Measurements from ENCODE around the gene KRTAP2-1. TPM values are rescaled to one million over a fixed set of nuclear protein-coding genes. Genes with fewer than 3 reads are reported as not detected.

KRTAP2-1 gene
- total RNA-seq, 1 experiment from 2014 or later, result not detected

- no peaks in the 10 kb centered on the region for H3K9me2 ChIP-seq (ENCODE audit: insufficient read depth)
- ChIA-PET CTCF (no interaction called here), RAD21 (ENCODE audit: low non-redundant PET in 1 of 2, low total read pairs in 2 of 2, uncharacterized antibody in 2 of 2, unreplicated experiment in 2 of 2) (no interaction called here), POLR2A (no interaction called here)
- H3K9me3 ChIP-seq (ENCODE audit: control insufficient read depth in 1 of 2, insufficient read depth in 1 of 2, low read depth in 1 of 2, low read length in 2 of 2), result no peaks in the 10 kb centered on the region; a peak in 1 of 4 replicates
- peaks cover 0 to 37% of the 10 kb centered on the region in 2 experiments; a peak in 2 of 4 replicates for H3K36me3 ChIP-seq (ENCODE audit: control insufficient read depth in 1 of 2, insufficient read depth in 2 of 2, low read length in 2 of 2)
- DNase-seq (ENCODE audit: low read depth, low spot score) (no peak), ATAC-seq (no peak)
- TF ChIP-seq CEBPB (IDR thresholded peaks at IDR 0.05; ENCODE audit: low read depth) (no peak), SIN3A (IDR thresholded peaks at IDR 0.05; ENCODE audit: low read depth) (no peak), EGR1 (IDR thresholded peaks at IDR 0.05; ENCODE audit: low read depth) (no peak), EZH2 (IDR thresholded peaks at IDR 0.05) (no peak), POLR2A (IDR thresholded peaks at IDR 0.05; ENCODE audit: borderline replicate concordance, extremely low read depth, insufficient read depth, insufficient read length) (no peak), YY1 (IDR thresholded peaks at IDR 0.05; ENCODE audit: extremely low read depth, insufficient replicate concordance, low read depth, low read length) (no peak), POLR2AphosphoS5 (IDR thresholded peaks at IDR 0.05; ENCODE audit: low read depth, low read length) (no peak), JUND (IDR thresholded peaks at IDR 0.05) (no peak), ZBTB33 (IDR thresholded peaks at IDR 0.05; ENCODE audit: extremely low read depth, insufficient replicate concordance, low read length) (no peak), CTCF (IDR thresholded peaks at IDR 0.05 in 2 of 3, conservative IDR thresholded peaks at IDR 0.05 in 1 of 3; ENCODE audit: borderline replicate concordance in 1 of 3, insufficient read depth in 1 of 3, low read depth in 2 of 3, low read length in 2 of 3) (no peak), ZFX (IDR thresholded peaks at IDR 0.05) (no peak), RAD21 (IDR thresholded peaks at IDR 0.05; ENCODE audit: low read depth) (no peak), CBX3 (IDR thresholded peaks at IDR 0.05; ENCODE audit: low read depth) (no peak), MAX (IDR thresholded peaks at IDR 0.05) (no peak)
- no peak overlapping the region for H2AFZ ChIP-seq (ENCODE audit: low read depth, low read length, poor library complexity, severe bottlenecking)
- H3K4me2 ChIP-seq (ENCODE audit: low read length), result peak overlapping the region; percentile 12; the same call in 1 of the 2 replicates
- H3K27ac ChIP-seq (ENCODE audit: low read depth, low read length), result no peak overlapping the region; the same call in 1 of the 2 replicates
- peaks cover 13 to 70% of the 10 kb centered on the region in 2 experiments for H3K4me1 ChIP-seq (ENCODE audit: control insufficient read depth in 1 of 2, insufficient read depth in 2 of 2, low read length in 2 of 2)
- H3K27me3 ChIP-seq (ENCODE audit: insufficient read depth, low read length), result no peaks in the 10 kb centered on the region
- H3K9ac ChIP-seq (ENCODE audit: low read length), result peak overlapping the region; percentile 22; the same call in 1 of the 2 replicates
- no peak overlapping the region for H3K4me3 ChIP-seq (replicated peaks in 1 of 2; ENCODE audit: low read depth in 1 of 2, low read length in 2 of 2)
- no peaks in the 10 kb centered on the region; the same call in 1 of the 2 replicates for H3K79me2 ChIP-seq (ENCODE audit: insufficient read depth, low read length)
- no peaks in the 10 kb centered on the region for H4K20me1 ChIP-seq (ENCODE audit: insufficient read depth)
- BruUV-seq (replicated peaks), result TSS peak; percentile 11
- intact Hi-C loops (cut with micrococcal nuclease), result no loop called here
Observed at GRCh38 chr17:41067281-41067680, 20.2 kb upstream of the KRTAP2-1 start.

All from HCT116 (cell line).